Endothelial cell of umbilical vein (primary cell): ENCODE data around the gene USF1. TPM values are rescaled to one million over a fixed set of nuclear protein-coding genes. Genes with fewer than 3 reads are reported as not detected.

Experiments
- BruUV-seq: library from RNA; stranded (reverse); fragments of 400-500 nt; replicated peaks from 2 replicates; lab custom pipeline; 2021; lab: Mats Ljungman, UMichigan
- CTCF ChIA-PET: fragments of 300-600, 350-600 bp; sonication (Branson Sonifier 250); formaldehyde crosslinking; loops from one replicate; lab custom pipeline; 2021; ENCODE audit warnings: antibody characterized with exemption, inconsistent platforms; lab: Charles Lee
- POLR2A ChIA-PET: fragments of 300-600, 350-600 bp; sonication (Branson Sonifier 250); formaldehyde crosslinking; loops from one replicate; lab custom pipeline; 2021; ENCODE audit warnings: antibody characterized with exemption, inconsistent platforms; lab: Charles Lee
- DNase-seq: peaks from one replicate; pipeline ENCODE4 v3.0.0-alpha.2; 2011; ENCODE audit warnings: low read depth, low spot score
- FAIRE-seq: peaks from 2 replicates; lab custom pipeline; 2011; peaks lifted over from hg19 to GRCh38; lab: Jason Lieb, UNC
- H2AFZ ChIP-seq: 2 replicates; pipeline ENCODE4 v1.6.0; 2012; ENCODE audit warnings: low read depth, low read length, control low read depth, inconsistent platforms
- H3K27ac ChIP-seq: 2 replicates; pipeline ENCODE4 v1.5.1; 2011; ENCODE audit warnings: low read depth, mild to moderate bottlenecking, control low read depth, low read length, moderate library complexity; ENCODE audit not compliant: insufficient read depth
- H3K27me3 ChIP-seq, 2 experiments: 2 replicates each; pipeline versions ENCODE4 v1.6.0 to v1.6.1; 2011; ENCODE audit warnings: low read length in 2 of 2, mixed read lengths in 1 of 2; ENCODE audit not compliant: control insufficient read depth in 2 of 2, insufficient read depth in 2 of 2
- H3K36me3 ChIP-seq, 2 experiments: 2 replicates in 1 of 2; 3 replicates in 1 of 2; pipeline ENCODE4 v1.5.1; 2011; ENCODE audit warnings: low read length in 2 of 2, mild to moderate bottlenecking in 1 of 2, moderate library complexity in 1 of 2; ENCODE audit not compliant: control insufficient read depth in 2 of 2, insufficient read depth in 2 of 2; ENCODE audit errors: extremely low read depth in 1 of 2
- H3K4me1 ChIP-seq: 3 replicates; pipeline ENCODE4 v1.5.1; 2011; ENCODE audit warnings: mild to moderate bottlenecking, low read length; ENCODE audit not compliant: control insufficient read depth, insufficient read depth; ENCODE audit errors: extremely low read depth
- H3K4me2 ChIP-seq: 2 replicates; pipeline ENCODE4 v1.6.1; 2011; ENCODE audit warnings: low read length, control low read depth, mixed read lengths; ENCODE audit not compliant: insufficient read depth
- H3K4me3 ChIP-seq, 3 experiments: fragments of 200-600 bp in 1 of 3; sonication (generic), shearing (Covaris generic) in 1 of 3; replicated peaks in 1 of 3; 2 replicates each; pipeline ENCODE4 v1.5.1; 2011 to 2016; ENCODE audit warnings: control low read depth in 3 of 3, low read length in 3 of 3, mild to moderate bottlenecking in 2 of 3, inconsistent platforms in 1 of 3, low read depth in 1 of 3, moderate library complexity in 1 of 3; ENCODE audit not compliant: insufficient read depth in 1 of 3
- H3K79me2 ChIP-seq: 2 replicates; pipeline ENCODE4 v1.6.0; 2012; ENCODE audit warnings: low read length, inconsistent platforms; ENCODE audit not compliant: control insufficient read depth, insufficient read depth
- H3K9ac ChIP-seq: replicated peaks from 2 replicates; pipeline ENCODE3; 2011; ENCODE audit warnings: low read length, control low read depth; ENCODE audit not compliant: insufficient read depth; ENCODE audit errors: extremely low read depth
- H3K9me1 ChIP-seq: replicated peaks from 3 replicates; pipeline ENCODE4 v1.6.0; 2011; ENCODE audit warnings: mild to moderate bottlenecking, low read length; ENCODE audit not compliant: control insufficient read depth, insufficient read depth; ENCODE audit errors: extremely low read depth
- H3K9me3 ChIP-seq: replicated peaks from 2 replicates; pipeline ENCODE4 v1.5.1; 2012; ENCODE audit warnings: low read length, inconsistent platforms; ENCODE audit not compliant: control insufficient read depth, insufficient read depth
- H4K20me1 ChIP-seq: replicated peaks from 2 replicates; pipeline ENCODE3; 2011; ENCODE audit warnings: mild to moderate bottlenecking, low read length; ENCODE audit not compliant: control insufficient read depth, insufficient read depth; ENCODE audit errors: extremely low read depth
- EZH2 ChIP-seq: IDR thresholded peaks from 2 replicates; pipeline ENCODE4 v1.6.1; 2012; ENCODE audit warnings: borderline replicate concordance, low read depth, mild to moderate bottlenecking, moderate library complexity, low read length, inconsistent platforms; ENCODE audit not compliant: severe bottlenecking
- FOS ChIP-seq: IDR thresholded peaks from 2 replicates; pipeline ENCODE4 v1.6.1; 2011; ENCODE audit warnings: mild to moderate bottlenecking, low read length, moderate library complexity, borderline replicate concordance; ENCODE audit not compliant: insufficient read depth
- GATA2 ChIP-seq: IDR thresholded peaks from 2 replicates; pipeline ENCODE4 v1.7.0; 2011; ENCODE audit warnings: low read depth, mild to moderate bottlenecking, moderate library complexity, mixed read lengths, low read length; ENCODE audit not compliant: insufficient read length, insufficient read depth
- JUN ChIP-seq: IDR thresholded peaks from 2 replicates; pipeline ENCODE4 v1.6.1; 2011; ENCODE audit warnings: borderline replicate concordance, low read depth; ENCODE audit not compliant: insufficient read length, insufficient read depth
- MYC ChIP-seq: IDR thresholded peaks from one replicate; pipeline ENCODE4 v1.6.1; 2011; ENCODE audit warnings: mild to moderate bottlenecking, low read depth, low read length
- POLR2A ChIP-seq: IDR thresholded peaks from 2 replicates; pipeline ENCODE4 v1.6.1; 2012; ENCODE audit warnings: low read depth, mild to moderate bottlenecking, control low read depth, low read length
- POLR2AphosphoS5 ChIP-seq: IDR thresholded peaks from 2 replicates; pipeline ENCODE4 v1.6.1; 2012; ENCODE audit warnings: low read depth, mild to moderate bottlenecking, control low read depth, low read length, moderate library complexity; ENCODE audit not compliant: insufficient read depth
- dilution Hi-C: fragments of 300-500 bp; cut with MboI; formaldehyde crosslinking; loops from one replicate; pipeline ENCODE4 v1.15.0; 2019; ENCODE audit warnings: low sequenced_read_pairs; ENCODE audit not compliant: extremely low pct_ligation_motif_present
- intact Hi-C: fragments of 100-400 bp; cut with micrococcal nuclease; formaldehyde crosslinking; loops from one replicate; pipeline ENCODE4 v1.10.0; 2022
- polyA plus RNA-seq, 4 experiments: library from polyadenylated mRNA; depleted of rRNA in 3 of 4; stranded (reverse) in 3 of 4; unstranded in 1 of 4; fragments of >200 nt; gene quantifications; 2 replicates each; pipeline versions ENCODE4 v1.2.1 to v1.2.3, GENCODE V29; 2011 to 2012; ENCODE audit warnings: missing spikeins in 1 of 4
- total RNA-seq: library from RNA; stranded (reverse); gene quantifications from 2 replicates; pipeline ENCODE4 v1.2.3, GENCODE V29; 2021
- TF ChIP-seq, protein P1 (sequence below), 2 donors: IDR thresholded peaks; 1 replicate in 1 of 2; 2 replicates in 1 of 2; pipeline ENCODE4 v1.5.1; 2011; ENCODE audit warnings: low read length in 2 of 2, mild to moderate bottlenecking in 2 of 2, moderate library complexity in 2 of 2, control low read depth in 1 of 2, inconsistent platforms in 1 of 2, low read depth in 1 of 2; ENCODE audit not compliant: insufficient read depth in 1 of 2; ENCODE audit errors: extremely low read depth in 1 of 2
- TF ChIP-seq, protein P2 (sequence below): IDR thresholded peaks from 2 replicates; pipeline ENCODE4 v1.6.1; 2011; ENCODE audit not compliant: insufficient read depth, insufficient read length

USF1 gene
- total and polyA plus RNA-seq, 2 donors (not counting 3 experiments of a cell fraction or from before 2014, with no cell fraction given), result 53.4 to 56.7 TPM

- Histone ChIP-seq H3K27ac (no peak overlapping the region), H3K79me2 (no peaks in the 10 kb centered on the region), H3K4me1 (no peaks in the 10 kb centered on the region), H3K4me3 (no peak overlapping the region), H3K4me2 (no peak overlapping the region), H3K9me3 (no peaks in the 10 kb centered on the region), H4K20me1 (no peaks in the 10 kb centered on the region), H2AFZ (no peak overlapping the region), H3K27me3 (no peaks in the 10 kb centered on the region), H3K36me3 (no peaks in the 10 kb centered on the region), H3K9me1 (no peaks in the 10 kb centered on the region), H3K9ac (no peak overlapping the region)
- FAIRE-seq, result no peak
- POLR2A ChIA-PET, result no interaction called here
- no TSS peak for BruUV-seq
- DNase-seq, result no peak
- intact Hi-C loops, result no loop called here
- no peak for TF ChIP-seq POLR2A
- CTCF ChIA-PET, result interaction anchor here (0.7 to 2.1 kb wide), 3 partner anchors 9 to 91 kb away, joined by 3 to 6 read pairs (median 3); no protein-coding TSS in a partner anchor
- dilution Hi-C loops, result no loop called here
These were observed 42.9 kb upstream of the USF1 start for GRCh38 chr1:161088587-161089110.

- H3K4me2 ChIP-seq, result no peak overlapping the region
- H3K9me1 ChIP-seq, result no peaks in the 10 kb centered on the region
- no peak overlapping the region for H3K27ac ChIP-seq
- H3K4me1 ChIP-seq, result no peaks in the 10 kb centered on the region
- intact Hi-C loops, result no loop called here
- H3K4me3 ChIP-seq, result no peak overlapping the region
- ChIA-PET CTCF (interaction anchor here (0.9 to 1.7 kb wide), 2 partner anchors 11 to 96 kb away, joined by 3 to 7 read pairs; no protein-coding TSS in a partner anchor), POLR2A (no interaction called here)
- FAIRE-seq (no peak), DNase-seq (no peak)
- H3K36me3 ChIP-seq, result no peaks in the 10 kb centered on the region
- no peaks in the 10 kb centered on the region for H3K9me3 ChIP-seq
- H4K20me1 ChIP-seq, result no peaks in the 10 kb centered on the region
- no peak overlapping the region for H3K9ac ChIP-seq
- no TSS peak for BruUV-seq
- no peak overlapping the region for H2AFZ ChIP-seq
- dilution Hi-C loops, result no loop called here
- no peaks in the 10 kb centered on the region for H3K79me2 ChIP-seq
- TF ChIP-seq EZH2 (no peak), MYC (no peak), FOS (no peak), POLR2AphosphoS5 (no peak), JUN (no peak), GATA2 (no peak), POLR2A (no peak)
- TF ChIP-seq, protein P1, sequence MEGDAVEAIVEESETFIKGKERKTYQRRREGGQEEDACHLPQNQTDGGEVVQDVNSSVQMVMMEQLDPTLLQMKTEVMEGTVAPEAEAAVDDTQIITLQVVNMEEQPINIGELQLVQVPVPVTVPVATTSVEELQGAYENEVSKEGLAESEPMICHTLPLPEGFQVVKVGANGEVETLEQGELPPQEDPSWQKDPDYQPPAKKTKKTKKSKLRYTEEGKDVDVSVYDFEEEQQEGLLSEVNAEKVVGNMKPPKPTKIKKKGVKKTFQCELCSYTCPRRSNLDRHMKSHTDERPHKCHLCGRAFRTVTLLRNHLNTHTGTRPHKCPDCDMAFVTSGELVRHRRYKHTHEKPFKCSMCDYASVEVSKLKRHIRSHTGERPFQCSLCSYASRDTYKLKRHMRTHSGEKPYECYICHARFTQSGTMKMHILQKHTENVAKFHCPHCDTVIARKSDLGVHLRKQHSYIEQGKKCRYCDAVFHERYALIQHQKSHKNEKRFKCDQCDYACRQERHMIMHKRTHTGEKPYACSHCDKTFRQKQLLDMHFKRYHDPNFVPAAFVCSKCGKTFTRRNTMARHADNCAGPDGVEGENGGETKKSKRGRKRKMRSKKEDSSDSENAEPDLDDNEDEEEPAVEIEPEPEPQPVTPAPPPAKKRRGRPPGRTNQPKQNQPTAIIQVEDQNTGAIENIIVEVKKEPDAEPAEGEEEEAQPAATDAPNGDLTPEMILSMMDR (IDR thresholded peaks at IDR 0.05; ENCODE audit: extremely low read depth in 1 of 2, insufficient read depth in 1 of 2, low read depth in 1 of 2, low read length in 2 of 2), result no peak
- TF ChIP-seq, protein P2, sequence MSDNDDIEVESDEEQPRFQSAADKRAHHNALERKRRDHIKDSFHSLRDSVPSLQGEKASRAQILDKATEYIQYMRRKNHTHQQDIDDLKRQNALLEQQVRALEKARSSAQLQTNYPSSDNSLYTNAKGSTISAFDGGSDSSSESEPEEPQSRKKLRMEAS, result no peak
- no peaks in the 10 kb centered on the region for H3K27me3 ChIP-seq
These were observed 40.7 kb upstream of the USF1 start for GRCh38 chr1:161086457-161086856.
